SK-N-SH (cell line): ENCODE data around the gene NPFFR2.

Experiments
- GABPA ChIP-seq: IDR thresholded peaks from 2 replicates; pipeline ENCODE4 v1.4.0; 2012; ENCODE audit warnings: low read depth, mild to moderate bottlenecking
- POLR2AphosphoS5 ChIP-seq: IDR thresholded peaks from 2 replicates; pipeline ENCODE4 v1.6.1; 2012; ENCODE audit warnings: low read depth, low read length
- TF ChIP-seq, protein P1 (sequence below): fragments of 200-600 bp; sonication (generic); IDR thresholded peaks from 2 replicates; pipeline ENCODE4 v1.6.1; 2017; ENCODE audit warnings: antibody characterized with exemption, mild to moderate bottlenecking, moderate library complexity

DNA sequence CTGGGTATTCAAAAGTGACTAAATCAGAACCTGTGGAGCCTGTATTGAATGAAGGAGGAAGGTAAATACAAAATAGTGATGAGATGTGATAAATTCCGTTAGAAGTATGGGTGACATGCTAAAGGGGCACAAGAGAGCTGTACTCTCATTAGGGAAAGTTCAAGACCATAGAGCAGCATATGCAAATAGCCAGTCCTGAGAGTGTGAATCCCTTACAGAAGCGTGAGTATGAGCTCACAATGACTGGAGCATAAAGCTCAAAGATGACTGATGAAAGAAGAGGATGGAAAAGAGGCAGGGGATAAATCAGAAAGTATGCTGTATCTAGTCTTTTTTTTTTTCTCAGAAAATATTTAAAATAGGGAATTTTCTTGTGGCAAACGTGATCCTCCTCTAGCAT is 12.1 kb upstream of the NPFFR2 start:
- TF ChIP-seq POLR2AphosphoS5, result no peak
- TF ChIP-seq, protein P1, sequence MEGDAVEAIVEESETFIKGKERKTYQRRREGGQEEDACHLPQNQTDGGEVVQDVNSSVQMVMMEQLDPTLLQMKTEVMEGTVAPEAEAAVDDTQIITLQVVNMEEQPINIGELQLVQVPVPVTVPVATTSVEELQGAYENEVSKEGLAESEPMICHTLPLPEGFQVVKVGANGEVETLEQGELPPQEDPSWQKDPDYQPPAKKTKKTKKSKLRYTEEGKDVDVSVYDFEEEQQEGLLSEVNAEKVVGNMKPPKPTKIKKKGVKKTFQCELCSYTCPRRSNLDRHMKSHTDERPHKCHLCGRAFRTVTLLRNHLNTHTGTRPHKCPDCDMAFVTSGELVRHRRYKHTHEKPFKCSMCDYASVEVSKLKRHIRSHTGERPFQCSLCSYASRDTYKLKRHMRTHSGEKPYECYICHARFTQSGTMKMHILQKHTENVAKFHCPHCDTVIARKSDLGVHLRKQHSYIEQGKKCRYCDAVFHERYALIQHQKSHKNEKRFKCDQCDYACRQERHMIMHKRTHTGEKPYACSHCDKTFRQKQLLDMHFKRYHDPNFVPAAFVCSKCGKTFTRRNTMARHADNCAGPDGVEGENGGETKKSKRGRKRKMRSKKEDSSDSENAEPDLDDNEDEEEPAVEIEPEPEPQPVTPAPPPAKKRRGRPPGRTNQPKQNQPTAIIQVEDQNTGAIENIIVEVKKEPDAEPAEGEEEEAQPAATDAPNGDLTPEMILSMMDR, result no peak
- TF ChIP-seq GABPA, result no peak
